Osteoblast (primary cell): Measurements from ENCODE around the gene ALDH8A1. TPM values are rescaled to one million over a fixed set of nuclear protein-coding genes. Genes with fewer than 3 reads are reported as not detected.

Source experiments
- DNase-seq: peaks from one replicate; pipeline ENCODE4 v3.0.0; 2011; ENCODE audit warnings: low spot score, mixed read lengths; ENCODE audit not compliant: insufficient read length; ENCODE audit errors: missing footprints
- H2AFZ ChIP-seq: 2 replicates; pipeline ENCODE4 v1.6.0; 2011; ENCODE audit warnings: mild to moderate bottlenecking, low read length
- H3K27ac ChIP-seq: 2 replicates; pipeline ENCODE4 v1.5.1; 2011; ENCODE audit warnings: mild to moderate bottlenecking, low read depth, low read length, moderate library complexity
- H3K27me3 ChIP-seq: 2 replicates; pipeline ENCODE4 v1.6.0; 2012; ENCODE audit warnings: mild to moderate bottlenecking, control low read depth, inconsistent platforms, low read length, moderate library complexity; ENCODE audit not compliant: insufficient read depth
- H3K36me3 ChIP-seq: 2 replicates; pipeline ENCODE4 v1.5.1; 2011; ENCODE audit warnings: mild to moderate bottlenecking, low read length, control low read depth, moderate library complexity; ENCODE audit not compliant: insufficient read depth
- H3K4me1 ChIP-seq: 2 replicates; pipeline ENCODE4 v1.5.1; 2011; ENCODE audit warnings: mild to moderate bottlenecking, low read length, control low read depth, moderate library complexity; ENCODE audit not compliant: insufficient read depth
- H3K4me2 ChIP-seq: 2 replicates; pipeline ENCODE4 v1.6.0; 2011; ENCODE audit warnings: mild to moderate bottlenecking, low read length; ENCODE audit not compliant: insufficient read depth
- H3K4me3 ChIP-seq: fragments of 200-600 bp; sonication (generic); 3 replicates; pipeline ENCODE4 v1.5.1; 2012; ENCODE audit warnings: mild to moderate bottlenecking, low read length, inconsistent platforms; ENCODE audit not compliant: insufficient read depth
- H3K79me2 ChIP-seq: 2 replicates; pipeline ENCODE4 v1.6.0; 2012; ENCODE audit warnings: mild to moderate bottlenecking, low read length, control low read depth, inconsistent platforms; ENCODE audit not compliant: insufficient read depth
- H3K9me3 ChIP-seq: 2 replicates; pipeline ENCODE4 v1.5.1; 2011; ENCODE audit warnings: low read depth, low read length, control low read depth
- H4K20me1 ChIP-seq: 2 replicates; pipeline ENCODE4 v1.6.0; 2012; ENCODE audit warnings: mild to moderate bottlenecking, low read length, control low read depth; ENCODE audit not compliant: insufficient read depth
- CTCF ChIP-seq: IDR thresholded peaks from 2 replicates; pipeline ENCODE4 v1.5.1; 2011; ENCODE audit warnings: mild to moderate bottlenecking, low read depth, low read length, moderate library complexity; ENCODE audit errors: extremely low read depth
- total RNA-seq: library from RNA; depleted of rRNA; stranded (reverse); fragments of >200 nt; gene quantifications from 2 replicates; pipeline ENCODE4 v1.2.3, GENCODE V29; 2012

Gene ALDH8A1
- total RNA-seq, 1 donor: under 0.01 TPM

- Histone ChIP-seq H3K4me2 (no peak overlapping the region), H3K4me3 (no peak overlapping the region), H3K27ac (no peak overlapping the region), H3K4me1 (peaks cover 4% of the 10 kb centered on the region), H3K9me3 (peaks cover 5% of the 10 kb centered on the region), H4K20me1 (no peaks in the 10 kb centered on the region), H3K36me3 (no peaks in the 10 kb centered on the region), H3K79me2 (no peaks in the 10 kb centered on the region), H2AFZ (no peak overlapping the region), H3K27me3 (no peaks in the 10 kb centered on the region)
- no peak for DNase-seq
- TF ChIP-seq CTCF: no peak
Observed at GRCh38 chr6:134894800-134895199, 55.1 kb downstream of the ALDH8A1 start.

DNA sequence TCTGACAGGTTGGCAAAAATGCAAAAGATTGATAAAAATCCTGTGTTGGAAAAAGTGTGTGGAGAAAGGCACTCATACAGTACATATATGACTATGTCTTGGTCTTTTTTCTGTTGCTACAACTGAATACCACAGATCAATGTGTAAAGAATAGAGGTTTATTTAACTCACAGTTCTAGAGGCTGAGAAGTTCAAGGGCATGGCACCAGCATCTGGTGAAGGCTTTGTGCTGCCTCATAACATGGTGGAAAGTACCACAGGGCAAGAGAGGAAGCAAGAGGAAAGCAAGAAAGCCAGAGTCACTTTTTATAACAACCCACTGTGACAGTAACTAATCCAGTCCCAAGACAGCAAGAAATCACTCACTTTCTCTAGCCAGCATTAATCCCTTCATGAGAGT lies 57.5 kb downstream of the ALDH8A1 start:
- H3K27ac ChIP-seq: no peak overlapping the region
- TF ChIP-seq CTCF: no peak
- peaks cover 5% of the 10 kb centered on the region for H3K9me3 ChIP-seq
- no peak overlapping the region for H3K4me2 ChIP-seq
- H3K79me2 ChIP-seq: no peaks in the 10 kb centered on the region
- no peaks in the 10 kb centered on the region for H3K27me3 ChIP-seq
- H4K20me1 ChIP-seq: no peaks in the 10 kb centered on the region
- no peak for DNase-seq
- no peak overlapping the region for H3K4me3 ChIP-seq
- no peaks in the 10 kb centered on the region for H3K4me1 ChIP-seq
- H3K36me3 ChIP-seq: no peaks in the 10 kb centered on the region
- H2AFZ ChIP-seq: no peak overlapping the region

- no peak overlapping the region for H2AFZ ChIP-seq
- no peaks in the 10 kb centered on the region for H3K27me3 ChIP-seq
- no peaks in the 10 kb centered on the region for H3K4me1 ChIP-seq
- H3K9me3 ChIP-seq: peaks cover 5% of the 10 kb centered on the region
- no peak for TF ChIP-seq CTCF
- H4K20me1 ChIP-seq: no peaks in the 10 kb centered on the region
- H3K4me2 ChIP-seq: no peak overlapping the region
- no peaks in the 10 kb centered on the region for H3K79me2 ChIP-seq
- no peak overlapping the region for H3K27ac ChIP-seq
- H3K36me3 ChIP-seq: no peaks in the 10 kb centered on the region
- no peak for DNase-seq
- H3K4me3 ChIP-seq: no peak overlapping the region
Observed at GRCh38 chr6:134891633-134892032, 58.3 kb downstream of the ALDH8A1 start.

- Histone ChIP-seq H3K4me2 (no peak overlapping the region), H2AFZ (no peak overlapping the region), H3K4me1 (no peaks in the 10 kb centered on the region), H4K20me1 (no peaks in the 10 kb centered on the region), H3K36me3 (no peaks in the 10 kb centered on the region), H3K79me2 (no peaks in the 10 kb centered on the region), H3K4me3 (no peak overlapping the region), H3K27ac (no peak overlapping the region), H3K9me3 (peaks cover 5% of the 10 kb centered on the region), H3K27me3 (no peaks in the 10 kb centered on the region)
- TF ChIP-seq CTCF: no peak
- no peak for DNase-seq
Observed at GRCh38 chr6:134888316-134888715, 61.6 kb downstream of the ALDH8A1 start.
